Measurements from ENCODE around the gene ALOX15B. TPM values are rescaled to one million over a fixed set of nuclear protein-coding genes. Genes with fewer than 3 reads are reported as not detected.

The ALOX15B gene
- polyA plus RNA-seq, 1 of the 3 experiments (the other 2 are of a cell fraction), result not detected

GRCh38 chr17:8068736-8069586, 30.1 kb downstream of the ALOX15B start:
- no peaks in the 10 kb centered on the region for H3K36me3 ChIP-seq (replicated peaks in 1 of 2; ENCODE audit: control insufficient read depth in 1 of 2, insufficient read depth in 2 of 2, low read length in 1 of 2)
- H3K4me2 ChIP-seq, result no peak overlapping the region
- POLR2A ChIA-PET, result interaction anchor here (0.6 kb wide), 1 partner anchor 485 kb away, joined by 3 read pairs; no protein-coding TSS in a partner anchor
- no peak overlapping the region for H3K9ac ChIP-seq
- H3K9me3 ChIP-seq, result no peaks in the 10 kb centered on the region
- no peaks in the 10 kb centered on the region for H3K79me2 ChIP-seq (ENCODE audit: insufficient read depth)
- H3K4me3 ChIP-seq (ENCODE audit: low read depth in 2 of 2, low read length in 1 of 2), result no peak overlapping the region
- H3K4me1 ChIP-seq (ENCODE audit: control insufficient read depth in 1 of 2, insufficient read depth in 2 of 2, low read depth in 1 of 2, low read length in 1 of 2), result peaks cover 0 to 8% of the 10 kb centered on the region in 2 experiments; a peak in 1 of 4 replicates
- no peaks in the 10 kb centered on the region for H3F3A ChIP-seq (replicated peaks; ENCODE audit: insufficient read depth)
- TF ChIP-seq USF1 (IDR thresholded peaks at IDR 0.05; ENCODE audit: borderline replicate concordance, low read depth) (no peak), EZH2phosphoT487 (IDR thresholded peaks at IDR 0.05; ENCODE audit: borderline replicate concordance, low read depth) (no peak), NFIC (IDR thresholded peaks at IDR 0.05; ENCODE audit: borderline replicate concordance) (no peak), EP300 (IDR thresholded peaks at IDR 0.05; ENCODE audit: borderline replicate concordance in 1 of 2, low read depth in 1 of 2, low read length in 1 of 2) (no peak), GABPA (IDR thresholded peaks at IDR 0.05; ENCODE audit: low read depth) (no peak), TEAD4 (IDR thresholded peaks at IDR 0.05; ENCODE audit: borderline replicate concordance, insufficient read depth) (no peak), RXRA (IDR thresholded peaks at IDR 0.05; ENCODE audit: borderline replicate concordance, low read depth) (no peak), MEF2A (IDR thresholded peaks at IDR 0.05; ENCODE audit: borderline replicate concordance, low read depth) (no peak), NRF1 (IDR thresholded peaks at IDR 0.05; ENCODE audit: low read depth, low read length) (no peak), PBX3 (IDR thresholded peaks at IDR 0.05) (no peak), FOXJ3 (CRISPR knock-in tag; IDR thresholded peaks at IDR 0.05) (no peak), RAD21 (IDR thresholded peaks at IDR 0.05; ENCODE audit: low read length) (no peak), JUND (IDR thresholded peaks at IDR 0.05) (no peak), TAF1 (IDR thresholded peaks at IDR 0.05; ENCODE audit: borderline replicate concordance, low read depth, low read length) (no peak), SMC3 (IDR thresholded peaks at IDR 0.05; ENCODE audit: low read depth, low read length) (no peak), MAX (IDR thresholded peaks at IDR 0.05; ENCODE audit: low read depth) (no peak), YY1 (IDR thresholded peaks at IDR 0.05; ENCODE audit: low read depth) (no peak), ZBTB33 (IDR thresholded peaks at IDR 0.05; ENCODE audit: borderline replicate concordance, low read depth) (no peak), RCOR1 (IDR thresholded peaks at IDR 0.05; ENCODE audit: low read length) (no peak)
- no peaks in the 10 kb centered on the region for H3K9me2 ChIP-seq
- H3K27ac ChIP-seq (ENCODE audit: low read depth in 2 of 2, low read length in 1 of 2), result no peak overlapping the region
- H3K27me3 ChIP-seq (ENCODE audit: insufficient read depth), result peaks cover 76% of the 10 kb centered on the region
- H2AFZ ChIP-seq (ENCODE audit: low read depth), result no peak overlapping the region
- no peak for DNase-seq
- H4K20me1 ChIP-seq (ENCODE audit: insufficient read depth), result no peaks in the 10 kb centered on the region
- WGBS (ENCODE audit: low lambda C conversion rate), result 49% methylated on average over 9 of the region's 9 CpGs
- CTCF ChIA-PET, result interaction anchor here (1.2 to 20.8 kb wide), 9 partner anchors 10 to 153 kb away, joined by 3 to 390 read pairs (median 20); partner anchors contain the start of genes ALOX12B, ALOXE3 and RNF227
